ENCODE results near the gene FBLN1. TPM values are rescaled to one million over a fixed set of nuclear protein-coding genes. Genes with fewer than 3 reads are reported as not detected.

Gene FBLN1
- total and polyA plus RNA-seq, 9 of the 15 experiments (the other 6 are each of a cell fraction or from before 2014, with no cell fraction given): 0.66 TPM; not detected in 8

GRCh38 chr22:45585946-45586540 lies 83.4 kb downstream of the FBLN1 start:
- no peak overlapping the region for H2AFZ ChIP-seq (ENCODE audit: low read depth, low read length)
- no peaks in the 10 kb centered on the region for H3K9me1 ChIP-seq (ENCODE audit: control insufficient read depth, insufficient read depth, low read length)
- no peaks in the 10 kb centered on the region; a peak in 1 of 5 replicates for H3K4me1 ChIP-seq (replicated peaks in 1 of 2; ENCODE audit: control insufficient read depth in 2 of 2, insufficient read depth in 2 of 2, low read length in 2 of 2)
- no peak overlapping the region for H3K4me2 ChIP-seq (ENCODE audit: insufficient read depth, low read length)
- no peak overlapping the region for H3K9ac ChIP-seq (ENCODE audit: insufficient read depth in 1 of 2, low read depth in 2 of 2, low read length in 2 of 2)
- no peak for TF ChIP-seq ZNF445 (CRISPR knock-in tag; IDR thresholded peaks at IDR 0.05; ENCODE audit: low read depth)
- TF ChIP-seq SMAD2 (IDR thresholded peaks at IDR 0.05; ENCODE audit: low read depth, low read length): no peak
- H3K36me3 ChIP-seq (ENCODE audit: control insufficient read depth, insufficient read depth, low read length): no peaks in the 10 kb centered on the region
- CTCF ChIA-PET (ENCODE audit: low intra/inter-chr PET ratio): no interaction called here
- H3K27ac ChIP-seq (ENCODE audit: extremely low read depth, low read depth, low read length): no peak overlapping the region
- FAIRE-seq (no peak), ATAC-seq (no peak), DNase-seq (ENCODE audit: extremely low read depth in 1 of 4, low spot score in 3 of 4) (no peak)
- no peak overlapping the region for H3K4me3 ChIP-seq
- POLR2A ChIA-PET: no interaction called here
- in situ Hi-C loops (cut with MboI): no loop called here
- 0 out of 2 replicates have a peak, but pooled peaks cover 3% of the 10 kb centered on the region for H4K20me1 ChIP-seq (replicated peaks; ENCODE audit: control insufficient read depth, insufficient read depth, low read length)
- no peaks in the 10 kb centered on the region for H3K79me2 ChIP-seq (ENCODE audit: control insufficient read depth, insufficient read depth, low read length)
- H3K9me3 ChIP-seq (replicated peaks; ENCODE audit: control insufficient read depth, insufficient read depth, low read depth, low read length): no peaks in the 10 kb centered on the region
- BruUV-seq (replicated peaks): no TSS peak
- H3K27me3 ChIP-seq (ENCODE audit: control insufficient read depth in 2 of 2, insufficient read depth in 2 of 2, low read length in 2 of 2): peaks cover 4 to 69% of the 10 kb centered on the region in 2 experiments; a peak in 4 of 5 replicates
- intact Hi-C loops (cut with micrococcal nuclease): no loop called here
- WGBS (ENCODE audit: insufficient coverage, low coverage, missing lambda C conversion rate): 5% methylated on average over 11 of the region's 19 CpGs

- H3K4me1 ChIP-seq (replicated peaks in 1 of 2; ENCODE audit: control insufficient read depth in 2 of 2, insufficient read depth in 2 of 2, low read length in 2 of 2): no peaks in the 10 kb centered on the region; a peak in 1 of 5 replicates
- H3K36me3 ChIP-seq (ENCODE audit: control insufficient read depth, insufficient read depth, low read length): no peaks in the 10 kb centered on the region
- DNase-seq (ENCODE audit: extremely low read depth in 1 of 4, low spot score in 3 of 4): no peak
- H3K9me3 ChIP-seq (replicated peaks; ENCODE audit: control insufficient read depth, insufficient read depth, low read depth, low read length): no peaks in the 10 kb centered on the region
- no TSS peak for BruUV-seq (replicated peaks)
- H3K4me3 ChIP-seq: no peak overlapping the region
- intact Hi-C loops (cut with micrococcal nuclease) (no loop called here), in situ Hi-C loops (cut with MboI) (no loop called here)
- POLR2A ChIA-PET: no interaction called here
- H3K4me2 ChIP-seq (ENCODE audit: insufficient read depth, low read length): no peak overlapping the region
- 0 out of 2 replicates have a peak, but pooled peaks cover 3% of the 10 kb centered on the region for H4K20me1 ChIP-seq (replicated peaks; ENCODE audit: control insufficient read depth, insufficient read depth, low read length)
- H3K9me1 ChIP-seq (ENCODE audit: control insufficient read depth, insufficient read depth, low read length): no peaks in the 10 kb centered on the region
- TF ChIP-seq NRF1 (conservative IDR thresholded peaks at IDR 0.05 in 1 of 2, IDR thresholded peaks at IDR 0.05 in 1 of 2): no peak
- TF ChIP-seq ID3 (CRISPR knock-in tag; IDR thresholded peaks at IDR 0.05): no peak
- TF ChIP-seq ID3 (tag; IDR thresholded peaks at IDR 0.05): no peak
- no peak for TF ChIP-seq ZBTB1 (CRISPR knock-in tag; IDR thresholded peaks at IDR 0.05; ENCODE audit: borderline replicate concordance, low read depth)
- TF ChIP-seq GATAD2A (IDR thresholded peaks at IDR 0.05): no peak
- no peak for TF ChIP-seq IRF2 (CRISPR knock-in tag; IDR thresholded peaks at IDR 0.05)
- no peak for TF ChIP-seq ZNF124 (CRISPR knock-in tag; IDR thresholded peaks at IDR 0.05)
- TF ChIP-seq ZNF507 (tag; conservative IDR thresholded peaks at IDR 0.05): no peak
- TF ChIP-seq CTBP1 (IDR thresholded peaks at IDR 0.05; ENCODE audit: borderline replicate concordance): no peak
- no peak overlapping the region for H2AFZ ChIP-seq (ENCODE audit: low read depth, low read length)
- 3% methylated on average over 7 of the region's 31 CpGs for WGBS (ENCODE audit: insufficient coverage, low coverage, missing lambda C conversion rate)
- FAIRE-seq: no peak
- CTCF ChIA-PET (ENCODE audit: low intra/inter-chr PET ratio): no interaction called here
- H3K27ac ChIP-seq (ENCODE audit: extremely low read depth, low read depth, low read length): no peak overlapping the region
- H3K27me3 ChIP-seq (ENCODE audit: control insufficient read depth in 2 of 2, insufficient read depth in 2 of 2, low read length in 2 of 2): peaks cover 4 to 61% of the 10 kb centered on the region in 2 experiments; a peak in 4 of 5 replicates
- no peaks in the 10 kb centered on the region for H3K79me2 ChIP-seq (ENCODE audit: control insufficient read depth, insufficient read depth, low read length)
- H3K9ac ChIP-seq (ENCODE audit: insufficient read depth in 1 of 2, low read depth in 2 of 2, low read length in 2 of 2): no peak overlapping the region
- ATAC-seq: no peak
Observed at GRCh38 chr22:45586651-45587405, 84.1 kb downstream of the FBLN1 start.

Measured in K562 (cell line).